Stimulated activated CD4-positive, alpha-beta T cell treated with anti-CD3 and anti-CD28 coated beads, Interleukin-1b, Interleukin-23, amount 100 ng/mL, for 48 hours (primary cell): ENCODE results near the gene ANKLE1.

Experiments used
- DNase-seq: peaks from one replicate; pipeline ENCODE4 v3.0.0-alpha.2; 2020

ANKLE1 gene

GRCh38 chr19:17327654-17328516 lies 46.2 kb downstream of the ANKLE1 start:
- peak; percentile 39 for DNase-seq

DNA sequence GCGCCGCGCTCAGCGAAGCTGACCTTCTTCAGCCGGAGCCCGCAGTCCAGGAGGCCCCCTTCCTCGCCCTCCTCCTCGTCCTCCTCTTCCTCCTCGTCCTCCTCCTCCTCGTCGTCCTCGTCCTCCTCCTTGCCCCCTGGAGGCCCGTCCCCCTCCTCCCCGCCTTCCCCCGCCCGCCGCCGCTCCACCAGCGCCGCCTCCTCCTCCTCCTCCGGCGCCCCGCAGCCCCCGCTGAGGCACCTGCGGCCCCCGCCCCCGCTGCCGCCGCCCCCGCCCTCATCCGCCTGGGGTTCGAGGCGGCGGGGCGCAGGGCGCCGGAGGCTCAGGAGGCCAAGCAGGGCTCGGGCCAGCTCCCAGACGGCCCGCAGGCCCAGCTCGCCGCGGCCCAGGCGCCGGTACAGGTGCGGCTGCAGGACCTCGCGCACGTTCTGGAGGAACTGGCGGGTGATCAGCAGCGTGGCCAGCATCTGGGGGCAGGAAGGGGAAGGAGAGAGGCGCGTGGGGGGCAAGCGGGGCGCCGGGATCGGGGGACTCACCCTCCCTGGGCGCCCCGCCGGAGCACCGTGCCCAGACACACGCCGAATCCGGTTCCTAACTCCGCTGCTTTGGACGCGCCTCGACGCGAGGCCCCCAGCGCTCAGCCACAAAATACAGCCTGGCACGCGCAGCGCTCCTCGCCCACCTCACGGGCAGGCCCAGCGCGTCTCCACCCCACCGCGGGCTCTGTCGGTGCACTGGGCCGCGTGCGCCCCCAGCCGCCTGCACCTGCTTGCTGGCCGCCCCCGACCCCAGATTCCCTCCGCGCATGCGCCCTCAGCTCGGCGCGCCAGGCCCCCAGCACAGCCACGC lies 47.0 kb downstream of the ANKLE1 start:
- DNase-seq = no peak

DNA sequence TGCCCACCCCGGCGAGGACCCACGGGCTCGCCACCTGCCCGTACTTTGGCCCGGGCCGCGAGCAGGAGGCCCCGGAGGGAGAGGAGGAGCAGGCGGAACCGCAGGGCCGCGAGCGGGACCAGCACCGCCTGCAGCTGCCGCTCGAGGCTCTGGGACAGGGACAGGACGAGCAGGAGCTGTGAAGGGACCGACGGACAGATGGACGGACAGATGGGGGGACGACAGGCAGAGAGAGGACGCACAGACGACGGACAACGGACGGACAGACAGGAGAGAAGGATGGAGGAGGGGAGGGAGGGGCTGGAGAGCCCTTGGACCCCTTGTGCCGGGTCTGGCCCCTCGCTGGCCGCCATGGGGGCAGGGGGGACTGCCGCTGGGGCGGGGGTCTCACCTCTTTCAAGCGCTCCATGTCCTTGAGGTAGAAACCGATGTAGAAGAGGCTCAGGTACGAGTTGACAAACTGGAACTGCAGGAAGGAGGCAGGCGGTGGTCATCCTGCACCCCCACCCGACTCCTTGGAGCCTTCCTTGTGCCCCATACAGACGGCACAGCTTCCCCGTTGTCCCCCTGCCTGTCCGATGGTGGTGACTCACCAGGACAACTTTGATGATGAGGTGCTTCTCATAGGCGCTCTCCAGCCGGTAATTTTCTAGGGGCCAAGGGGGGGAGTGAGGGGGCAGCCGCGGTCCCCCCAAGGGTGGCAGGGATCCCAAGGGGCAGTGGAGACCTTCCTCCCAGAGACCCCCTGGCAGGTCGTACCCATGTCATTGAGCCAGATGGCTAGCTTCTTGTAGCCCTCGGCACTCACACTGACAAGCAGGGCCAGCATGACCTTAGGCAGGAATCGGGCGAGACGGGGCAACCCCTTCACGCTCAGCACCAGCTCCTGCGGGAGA lies 47.9 kb downstream of the ANKLE1 start:
- no peak for DNase-seq

GRCh38 chr19:17330262-17331044 lies 48.8 kb downstream of the ANKLE1 start:
- DNase-seq = no peak

DNA sequence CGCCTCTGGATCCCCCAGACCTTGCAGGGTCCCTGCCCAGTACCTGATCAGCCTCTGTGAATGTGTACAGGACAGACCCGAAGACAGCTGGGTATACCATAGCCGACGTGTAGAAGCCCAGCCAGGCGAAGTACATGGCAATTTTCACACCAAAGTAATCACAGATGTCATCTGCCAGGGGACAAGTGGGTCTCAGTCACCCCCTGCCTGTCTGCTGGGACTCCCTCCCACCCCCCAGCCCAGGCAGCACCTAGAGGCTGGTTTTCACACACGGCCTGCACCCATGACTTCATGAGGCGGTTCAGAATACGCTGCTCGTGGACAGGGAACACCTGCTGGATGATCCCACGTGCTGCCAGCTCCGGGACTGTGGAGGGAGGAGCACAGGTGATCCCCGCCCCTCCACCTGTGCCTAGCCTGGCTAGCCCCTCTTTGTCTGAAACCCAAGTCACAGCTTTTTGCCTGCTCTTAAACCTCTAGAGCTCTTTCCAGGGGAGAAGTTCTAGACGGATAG lies 49.4 kb downstream of the ANKLE1 start:
- no peak for DNase-seq

DNA sequence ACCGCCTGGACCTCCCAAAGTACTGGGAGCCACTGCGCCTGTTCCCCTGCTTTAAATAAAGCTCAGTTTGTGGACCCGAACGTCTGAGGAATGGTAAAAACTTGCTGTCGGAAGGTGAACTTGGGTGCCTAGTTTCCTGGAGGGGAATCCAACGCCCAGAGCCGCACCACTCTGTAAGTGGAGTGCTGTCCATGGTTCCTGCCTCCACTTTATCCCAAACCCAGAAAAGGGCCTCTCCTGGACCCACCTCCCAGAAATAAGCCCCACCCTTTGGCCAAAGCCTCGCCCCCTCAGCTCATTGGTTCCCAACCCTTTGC lies 50.6 kb downstream of the ANKLE1 start:
- no peak for DNase-seq

DNA sequence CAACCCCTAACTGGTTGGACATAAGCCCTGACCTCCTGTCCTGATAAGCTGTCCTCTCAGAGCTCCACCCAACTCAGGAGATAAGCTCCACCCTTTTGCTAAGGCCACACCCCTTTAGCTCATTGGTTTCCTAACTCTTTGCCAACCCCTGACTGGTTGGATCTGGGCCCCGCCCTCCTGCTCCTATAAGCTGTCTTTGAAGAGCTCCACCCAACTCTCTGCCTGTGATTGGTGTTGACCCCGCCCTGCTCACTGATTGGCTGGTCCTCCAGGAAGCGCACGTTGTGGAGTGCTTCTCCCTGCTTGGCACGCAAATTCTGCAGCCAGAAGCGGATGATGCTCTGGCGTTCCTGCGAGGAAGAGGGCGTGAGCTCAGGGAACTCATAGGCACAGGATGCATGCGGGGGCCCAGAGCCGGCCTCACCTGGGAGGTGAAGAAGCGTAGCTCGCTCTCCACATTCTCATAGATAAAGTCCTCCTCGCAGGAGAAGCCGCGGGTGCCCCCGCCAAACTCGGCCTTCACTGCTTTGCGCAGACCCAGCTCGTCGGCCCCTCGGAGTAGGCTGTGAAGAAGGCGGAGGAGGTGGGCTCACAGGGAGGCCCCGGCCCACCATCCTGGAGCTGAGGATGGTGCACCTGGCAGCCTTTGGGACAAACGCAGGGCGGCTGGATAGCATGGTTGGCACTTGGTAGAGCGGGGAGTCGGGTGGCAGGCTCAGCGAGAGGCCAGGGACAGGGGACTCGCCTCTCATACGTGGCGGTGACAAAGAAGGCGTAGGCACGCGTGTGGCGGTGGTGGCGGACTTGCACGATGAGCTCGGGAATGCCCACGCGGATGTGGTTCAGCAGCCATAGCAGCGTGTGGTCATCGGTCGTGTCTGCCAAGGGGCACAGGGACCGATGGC lies 51.2 kb downstream of the ANKLE1 start:
- DNase-seq = peak; percentile 78

GRCh38 chr19:17333611-17334413 lies 52.1 kb downstream of the ANKLE1 start:
- DNase-seq = peak; percentile 84

- DNase-seq = peak; percentile 96
These were observed 53.0 kb downstream of the ANKLE1 start, which contains the start of gene ANO8 for GRCh38 chr19:17334414-17335409. Gene ANO8 (minus strand): TSS chr19:17334855. CDS start chr19:17334670, 185 bp downstream.

GRCh38 chr19:17335575-17335974 lies 53.9 kb downstream of the ANKLE1 start:
- no peak for DNase-seq
